K562 (cell line): ENCODE data around the gene MATR3. TPM values are rescaled to one million over a fixed set of nuclear protein-coding genes. Genes with fewer than 3 reads are reported as not detected.

Source experiments
- ATAC-seq: fragments of 200-7000 bp; cut with Tn5 transposase; 3 replicates; pipeline ENCODE4 v1.9.1; 2020; ENCODE audit warnings: moderate library complexity
- BruUV-seq: library from RNA; stranded (reverse); fragments of 400-500 nt; replicated peaks from 2 replicates; lab custom pipeline; 2021; lab: Mats Ljungman, UMichigan
- CTCF ChIA-PET: fragments of 300-600 bp; formaldehyde crosslinking; extraction: SDS; loops from one replicate; lab custom pipeline; 2021; ENCODE audit warnings: low intra/inter-chr PET ratio; lab: Yijun Ruan, JAX
- POLR2A ChIA-PET: fragments of 300-600, 350-650 bp; sonication (Branson Sonifier 250); formaldehyde crosslinking; extraction: SDS; loops from one replicate; lab custom pipeline; 2021; ENCODE audit warnings: antibody characterized with exemption, inconsistent platforms; lab: Yijun Ruan, JAX
- DNase-seq, 4 experiments: peaks; one replicate each; pipeline versions ENCODE4 v3.0.0 to v3.0.0-alpha.2; 2011 to 2018; ENCODE audit warnings: low spot score in 3 of 4, mixed read lengths in 3 of 4; ENCODE audit errors: extremely low read depth in 1 of 4
- FAIRE-seq: peaks from 2 replicates; lab custom pipeline; 2011; peaks lifted over from hg19 to GRCh38; lab: Jason Lieb, UNC
- H2AFZ ChIP-seq: 2 replicates; pipeline ENCODE4 v1.6.0; 2011; ENCODE audit warnings: low read depth, low read length, control low read depth, inconsistent platforms
- H3K27ac ChIP-seq: fragments of 200-600 bp; 3 replicates; pipeline ENCODE4 v1.8.0; 2011; ENCODE audit warnings: low read depth, mild to moderate bottlenecking, control low read depth, inconsistent platforms, low read length, moderate library complexity, mixed read lengths; ENCODE audit errors: extremely low read depth
- H3K27me3 ChIP-seq, 2 experiments: fragments of 300-600 bp in 1 of 2; 2 replicates in 1 of 2; 3 replicates in 1 of 2; pipeline versions ENCODE4 v1.6.0 to v1.8.0; 2011; ENCODE audit warnings: inconsistent platforms in 2 of 2, low read length in 2 of 2, mild to moderate bottlenecking in 1 of 2, mixed read lengths in 1 of 2, moderate library complexity in 1 of 2; ENCODE audit not compliant: control insufficient read depth in 2 of 2, insufficient read depth in 2 of 2
- H3K36me3 ChIP-seq: fragments of 300-600 bp; 3 replicates; pipeline ENCODE4 v1.8.0; 2011; ENCODE audit warnings: mild to moderate bottlenecking, low read length, inconsistent platforms; ENCODE audit not compliant: control insufficient read depth, insufficient read depth
- H3K4me1 ChIP-seq, 2 experiments: fragments of 200-600 bp in 1 of 2; replicated peaks in 1 of 2; 2 replicates in 1 of 2; 3 replicates in 1 of 2; pipeline versions ENCODE4 v1.5.1 to v1.8.0; 2011; ENCODE audit warnings: inconsistent platforms in 2 of 2, low read length in 2 of 2, mild to moderate bottlenecking in 1 of 2, mixed read lengths in 1 of 2, moderate library complexity in 1 of 2; ENCODE audit not compliant: control insufficient read depth in 2 of 2, insufficient read depth in 2 of 2
- H3K4me2 ChIP-seq: 2 replicates; pipeline ENCODE4 v1.6.1; 2011; ENCODE audit warnings: low read length, control low read depth, inconsistent platforms, mixed read lengths; ENCODE audit not compliant: insufficient read depth
- H3K4me3 ChIP-seq: fragments of 200-600 bp; sonication (generic), shearing (Covaris generic); 2 replicates; pipeline ENCODE4 v1.5.1; 2016; ENCODE audit warnings: control low read depth, inconsistent platforms
- H3K79me2 ChIP-seq: fragments of 200-600 bp; 3 replicates; pipeline ENCODE4 v1.8.0; 2011; ENCODE audit warnings: low read length, inconsistent platforms; ENCODE audit not compliant: control insufficient read depth, insufficient read depth
- H3K9ac ChIP-seq, 2 experiments: 2 replicates each; pipeline versions ENCODE4 v1.6.0 to v1.6.1; 2011; ENCODE audit warnings: low read depth in 2 of 2, low read length in 2 of 2, control low read depth in 1 of 2, inconsistent platforms in 1 of 2, mild to moderate bottlenecking in 1 of 2, mixed read lengths in 1 of 2; ENCODE audit not compliant: insufficient read depth in 1 of 2
- H3K9me1 ChIP-seq: one replicate; pipeline ENCODE4 v1.6.0; 2011; ENCODE audit warnings: inconsistent platforms, mild to moderate bottlenecking, low read length, moderate library complexity; ENCODE audit not compliant: control insufficient read depth, insufficient read depth
- H3K9me3 ChIP-seq: replicated peaks from 2 replicates; pipeline ENCODE4 v1.5.1; 2011; ENCODE audit warnings: low read depth, low read length, inconsistent platforms; ENCODE audit not compliant: control insufficient read depth, insufficient read depth
- H4K20me1 ChIP-seq: replicated peaks from 2 replicates; pipeline ENCODE4 v1.6.1; 2011; ENCODE audit warnings: low read length, inconsistent platforms, mixed read lengths; ENCODE audit not compliant: control insufficient read depth, insufficient read depth
- HDAC2 ChIP-seq: fragments of 450-650 bp; IDR thresholded peaks from 2 replicates; pipeline ENCODE4 v1.6.1; 2016; ENCODE audit warnings: mild to moderate bottlenecking
- HMG20A ChIP-seq: fragments of 450-650 bp; formaldehyde crosslinking; conservative IDR thresholded peaks from 2 replicates; pipeline ENCODE4 v1.4.0; 2020; ENCODE audit warnings: mild to moderate bottlenecking, mixed read lengths
- KDM4B ChIP-seq, 2 experiments: fragments of 450-650 bp in 1 of 2; sonication (generic) in 1 of 2; IDR thresholded peaks; 2 replicates each; pipeline ENCODE4 v1.6.1; 2016 to 2017; ENCODE audit warnings: borderline replicate concordance in 2 of 2, antibody characterized with exemption in 1 of 2, low read depth in 1 of 2, mild to moderate bottlenecking in 1 of 2
- NFE2L1 ChIP-seq: fragments of 450-650 bp; IDR thresholded peaks from 2 replicates; pipeline ENCODE4 v1.6.1; 2016; ENCODE audit warnings: missing genetic modification characterization, low read depth, mild to moderate bottlenecking, missing compliant biosample characterization, moderate library complexity, borderline replicate concordance
- NR2C2 ChIP-seq, 2 experiments: fragments of 200-800 bp in 1 of 2; sonication (Bioruptor generic) in 1 of 2; sonication (generic) in 1 of 2; formaldehyde crosslinking in 1 of 2; IDR thresholded peaks; 2 replicates each; pipeline versions ENCODE4 v1.6.1 to v1.8.0; 2016 to 2022; ENCODE audit warnings: mild to moderate bottlenecking in 1 of 2, missing compliant biosample characterization in 1 of 2, missing genetic modification characterization in 1 of 2, missing genetic modification reagents in 1 of 2
- NRF1 ChIP-seq, 2 experiments: fragments of 450-650 bp; IDR thresholded peaks in 1 of 2; conservative IDR thresholded peaks in 1 of 2; 2 replicates each; pipeline ENCODE4 v1.6.1; 2014; ENCODE audit warnings: mild to moderate bottlenecking in 2 of 2
- PHF20 ChIP-seq: fragments of 450-650 bp; IDR thresholded peaks from 2 replicates; pipeline ENCODE4 v1.6.1; 2018; ENCODE audit not compliant: partially characterized antibody
- SIN3B ChIP-seq: fragments of 450-650 bp; IDR thresholded peaks from 2 replicates; pipeline ENCODE4 v1.6.1; 2017; ENCODE audit warnings: low read depth, mild to moderate bottlenecking, moderate library complexity
- SUPT5H ChIP-seq: fragments of 450-650 bp; IDR thresholded peaks from 2 replicates; pipeline ENCODE4 v1.6.1; 2016
- TAF1 ChIP-seq: IDR thresholded peaks from 2 replicates; pipeline ENCODE4 v1.6.1; 2011; ENCODE audit warnings: mild to moderate bottlenecking, low read length, moderate library complexity; ENCODE audit not compliant: insufficient read depth, control insufficient read depth, severe bottlenecking; ENCODE audit errors: extremely low read depth
- ZFP30 ChIP-seq: fragments of 250-450 bp; sonication (Bioruptor Pico); IDR thresholded peaks from 2 replicates; pipeline ENCODE4 v1.8.0; 2022; ENCODE audit warnings: moderate library complexity, mild to moderate bottlenecking, inconsistent platforms, borderline replicate concordance
- ZNF780A ChIP-seq: fragments of 250-450 bp; sonication (Bioruptor Pico); IDR thresholded peaks from 2 replicates; pipeline ENCODE4 v1.5.0; 2021; ENCODE audit warnings: mild to moderate bottlenecking
- WGBS: fragments of 100-300 bp; shearing (Covaris generic); methylation state at CpG from one replicate; pipeline ENCODE4 v1.1.6; 2016; ENCODE audit warnings: low coverage, mixed read lengths; ENCODE audit not compliant: insufficient coverage; ENCODE audit errors: missing lambda C conversion rate; 5-methylcytosine and 5-hydroxymethylcytosine counted together
- in situ Hi-C: fragments of 300-500 bp; cut with MboI; formaldehyde crosslinking; loops from 4 replicates; pipeline ENCODE4 v1.15.0; 2018; ENCODE audit warnings: inconsistent platforms, mixed read lengths
- intact Hi-C: fragments of 100-400 bp; cut with micrococcal nuclease; formaldehyde crosslinking; loops from 2 replicates; pipeline ENCODE4 v1.14.2; 2022
- polyA plus RNA-seq, 8 experiments: library from polyadenylated mRNA; depleted of rRNA in 4 of 8; stranded (reverse) in 5 of 8; unstranded in 3 of 8; fragments of >200 nt; fragmentation: Nextera tagmentation in 2 of 8; fragmentation: Illumina TruSeq in 1 of 8; extraction: Ambion mirVana in 2 of 8; extraction: Trizol in 1 of 8; gene quantifications; 2 replicates each; pipeline versions ENCODE4 v1.2.1 to v1.2.3, GENCODE V29; 2011 to 2014; ENCODE audit warnings: inconsistent platforms in 1 of 8, missing spikeins in 1 of 8
- total RNA-seq, 7 experiments: library from RNA; depleted of rRNA in 6 of 7; stranded (reverse); fragments of >200 nt in 6 of 7; fragmentation: Illumina TruSeq in 2 of 7; extraction: Trizol in 2 of 7; gene quantifications; 2 replicates each; pipeline versions ENCODE4 v1.2.1 to v1.2.3, GENCODE V29; 2011 to 2021; ENCODE audit warnings: low replicate concordance in 1 of 7
- TF ChIP-seq, protein P1 (sequence below): fragments of 150-350 bp; conservative IDR thresholded peaks from 2 replicates; pipeline ENCODE4 v1.6.1; 2014; ENCODE audit warnings: low read length
- TF ChIP-seq, protein P2 (sequence below): fragments of 250-450 bp; sonication (Bioruptor Pico); IDR thresholded peaks from 2 replicates; pipeline ENCODE4 v1.5.0; 2021; ENCODE audit warnings: mild to moderate bottlenecking, moderate library complexity

MATR3 gene
- total and polyA plus RNA-seq, 9 of the 15 experiments (the other 6 are each of a cell fraction or from before 2014, with no cell fraction given) = 150 to 425 (median 263) TPM

DNA sequence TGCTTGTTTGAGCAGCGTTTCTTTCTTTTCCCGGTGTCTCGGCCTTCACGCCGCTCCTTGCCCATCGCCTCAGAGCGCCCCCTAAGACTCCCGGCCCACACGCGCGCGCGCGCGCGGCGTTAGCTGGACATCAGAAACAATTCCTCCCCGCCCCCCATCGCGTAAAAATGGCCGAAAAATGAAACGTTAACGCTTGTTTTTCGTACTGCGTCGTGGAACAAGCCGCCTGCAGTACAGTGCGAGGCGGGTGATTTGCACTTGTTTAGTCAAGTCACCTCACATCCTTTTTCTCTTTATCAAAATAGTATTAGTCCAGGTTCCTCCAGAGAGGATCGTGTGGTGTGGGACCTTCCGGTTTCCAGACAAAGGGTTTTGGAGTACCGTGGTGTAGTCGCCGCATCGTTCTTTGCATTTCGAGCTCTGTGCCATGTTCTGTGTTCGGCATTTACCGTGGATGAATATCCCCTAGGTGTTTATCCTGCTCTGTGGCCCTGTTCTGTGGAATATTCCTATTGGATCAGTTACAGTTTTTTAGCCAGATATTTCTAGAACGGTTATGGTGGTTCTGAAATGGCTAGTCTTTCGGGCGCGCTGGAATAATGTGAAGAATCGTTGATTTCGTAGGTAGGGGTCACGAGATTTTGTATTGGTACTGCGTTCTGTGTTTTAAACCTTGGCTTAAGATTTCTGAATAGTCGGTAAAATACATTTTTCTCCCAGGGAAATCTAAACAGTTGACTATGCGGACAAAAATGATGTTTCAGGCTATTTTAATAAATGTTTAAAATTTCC, 1.0 kb downstream of the MATR3 start:
- Histone ChIP-seq H3K79me2 (peaks cover 65% of the 10 kb centered on the region), H3K9ac (peak overlapping the region; percentile 99 to 100), H3K9me3 (no peaks in the 10 kb centered on the region), H3K9me1 (peaks cover 2% of the 10 kb centered on the region), H2AFZ (peak overlapping the region; percentile 80), H3K4me1 (peaks cover 17 to 35% of the 10 kb centered on the region in 2 experiments), H3K27me3 (no peaks in the 10 kb centered on the region), H3K36me3 (peaks cover 38% of the 10 kb centered on the region), H3K4me2 (peak overlapping the region; percentile 96), H4K20me1 (peaks cover 53% of the 10 kb centered on the region), H3K4me3 (peak overlapping the region; percentile 88), H3K27ac (peak overlapping the region; percentile 99)
- FAIRE-seq = peak; percentile 64
- intact Hi-C loops (no loop called here), in situ Hi-C loops (no loop called here)
- ATAC-seq = peak; percentile 73
- WGBS = under 1% methylated on average over 48 of the region's 48 CpGs
- POLR2A ChIA-PET = interaction anchor here (0.6 to 6.9 kb wide), 26 partner anchors 9 to 1220 kb away, joined by 3 to 105 read pairs (median 3); partner anchors contain the start of genes EGR1, PAIP2 and SIL1
- peak; percentile 32 to 94 (median 54) for DNase-seq
- CTCF ChIA-PET = interaction anchor here (0.8 kb wide), 1 partner anchor 28 kb away, joined by 4 read pairs; no protein-coding TSS in a partner anchor
- BruUV-seq = no TSS peak
- TF ChIP-seq HDAC2 (peak; percentile 56; the same call in 1 of the 2 replicates), ZFP30 (no peak), NRF1 (conservative IDR thresholded peaks at IDR 0.05 in 1 of 2, IDR thresholded peaks at IDR 0.05 in 1 of 2) (peak; percentile 89 to 91), TAF1 (peak; percentile 79), HMG20A (CRISPR knock-in tag) (no peak), NR2C2 (CRISPR knock-in tag; IDR thresholded peaks at IDR 0.05) (0 out of 2 replicates have a peak, but pooled peaks have one; percentile 42), NR2C2 (tag; IDR thresholded peaks at IDR 0.05) (peak; percentile 28; the same call in 1 of the 2 replicates), ZNF780A (CRISPR knock-in tag) (no peak), SUPT5H (no peak), KDM4B (IDR thresholded peaks at IDR 0.05; ENCODE audit: borderline replicate concordance in 2 of 2, low read depth in 1 of 2) (no peak), NFE2L1 (tag) (no peak), SIN3B (0 out of 2 replicates have a peak, but pooled peaks have one; percentile 16), PHF20 (no peak)
- TF ChIP-seq, protein P1, sequence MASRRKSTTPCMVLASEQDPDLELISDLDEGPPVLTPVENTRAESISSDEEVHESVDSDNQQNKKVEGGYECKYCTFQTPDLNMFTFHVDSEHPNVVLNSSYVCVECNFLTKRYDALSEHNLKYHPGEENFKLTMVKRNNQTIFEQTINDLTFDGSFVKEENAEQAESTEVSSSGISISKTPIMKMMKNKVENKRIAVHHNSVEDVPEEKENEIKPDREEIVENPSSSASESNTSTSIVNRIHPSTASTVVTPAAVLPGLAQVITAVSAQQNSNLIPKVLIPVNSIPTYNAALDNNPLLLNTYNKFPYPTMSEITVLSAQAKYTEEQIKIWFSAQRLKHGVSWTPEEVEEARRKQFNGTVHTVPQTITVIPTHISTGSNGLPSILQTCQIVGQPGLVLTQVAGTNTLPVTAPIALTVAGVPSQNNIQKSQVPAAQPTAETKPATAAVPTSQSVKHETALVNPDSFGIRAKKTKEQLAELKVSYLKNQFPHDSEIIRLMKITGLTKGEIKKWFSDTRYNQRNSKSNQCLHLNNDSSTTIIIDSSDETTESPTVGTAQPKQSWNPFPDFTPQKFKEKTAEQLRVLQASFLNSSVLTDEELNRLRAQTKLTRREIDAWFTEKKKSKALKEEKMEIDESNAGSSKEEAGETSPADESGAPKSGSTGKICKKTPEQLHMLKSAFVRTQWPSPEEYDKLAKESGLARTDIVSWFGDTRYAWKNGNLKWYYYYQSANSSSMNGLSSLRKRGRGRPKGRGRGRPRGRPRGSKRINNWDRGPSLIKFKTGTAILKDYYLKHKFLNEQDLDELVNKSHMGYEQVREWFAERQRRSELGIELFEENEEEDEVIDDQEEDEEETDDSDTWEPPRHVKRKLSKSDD = peak; percentile 58; the same call in 1 of the 2 replicates
- TF ChIP-seq, protein P2, sequence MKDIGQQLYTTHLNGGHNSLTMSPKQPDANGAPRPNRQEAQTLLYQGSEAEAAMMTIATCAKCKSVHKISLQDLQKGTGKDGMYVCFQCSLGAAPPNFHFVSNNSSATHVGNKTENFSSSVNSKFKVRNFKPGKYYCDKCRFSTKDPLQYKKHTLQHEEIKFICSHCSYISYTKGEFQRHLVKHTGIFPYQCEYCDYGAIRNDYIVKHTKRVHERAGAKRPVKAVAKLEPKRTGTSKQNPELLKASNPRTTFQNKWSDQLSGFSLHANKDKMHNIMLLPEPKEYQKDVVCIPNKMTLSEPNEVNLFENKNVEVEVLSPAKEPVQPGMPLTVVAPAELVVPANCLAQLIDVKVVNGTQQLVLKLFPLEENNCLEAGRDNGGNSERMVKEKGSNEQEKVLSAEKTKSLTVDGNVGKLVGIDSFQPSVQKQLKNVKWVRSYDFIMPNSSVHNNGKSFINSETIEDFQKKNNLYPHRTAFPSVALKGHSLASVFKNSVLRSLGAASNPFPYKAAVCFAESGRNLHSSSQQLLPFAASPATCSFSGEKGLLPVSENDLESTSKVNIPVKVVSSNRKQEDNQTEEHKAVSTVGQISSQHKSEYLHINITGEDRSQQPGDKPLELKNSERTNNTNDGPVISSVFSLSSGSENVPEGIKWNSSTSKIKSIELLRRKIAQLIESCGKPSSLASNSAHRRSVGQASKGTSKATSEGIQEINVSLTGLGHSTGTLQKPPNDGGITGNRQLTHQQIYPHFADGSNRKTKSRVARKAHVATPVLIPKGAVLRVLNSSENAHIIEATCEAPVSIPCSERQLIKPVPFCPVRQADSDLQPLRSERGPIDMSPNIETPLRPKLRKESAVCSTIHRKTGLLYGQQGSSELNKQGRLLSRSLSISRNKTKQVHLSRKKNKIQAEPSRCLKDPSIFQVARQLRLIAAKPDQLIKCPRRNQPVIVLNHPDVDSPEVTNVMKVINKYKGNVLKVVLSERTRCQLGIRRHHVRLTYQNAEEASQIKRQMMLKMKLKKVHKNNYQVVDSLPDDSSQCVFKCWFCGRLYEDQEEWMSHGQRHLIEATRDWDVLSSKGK = no peak
